Stimulated activated CD8-positive, alpha-beta memory T cell treated with anti-CD3 and anti-CD28 coated beads, Interleukin-7, amount 100 ng/mL, for 24 hours (primary cell): ENCODE data around the gene MBD6.
A peak's percentile ranks its signal among the peaks of the same experiment; 100 is the strongest.

Source experiments
- DNase-seq: peaks from one replicate; pipeline ENCODE4 v3.0.0-alpha.2; 2020; ENCODE audit warnings: low read depth

MBD6 gene

GRCh38 chr12:57522011-57522886 is at the start of gene MBD6:
Gene MBD6 (plus strand): TSS chr12:57522824. CDS start chr12:57524304, 1,480 bp downstream.
- DNase-seq: peak; percentile 69

GRCh38 chr12:57473392-57473791 is 49.2 kb upstream of the MBD6 start:
- no peak for DNase-seq

GRCh38 chr12:57473886-57474285 is 48.7 kb upstream of the MBD6 start:
- no peak for DNase-seq

GRCh38 chr12:57474430-57474829 is 48.2 kb upstream of the MBD6 start:
- DNase-seq: no peak

GRCh38 chr12:57474862-57475261 is 47.8 kb upstream of the MBD6 start:
- no peak for DNase-seq

GRCh38 chr12:57475271-57476161 is 47.1 kb upstream of the MBD6 start:
- DNase-seq: no peak

- DNase-seq: no peak
Observed at GRCh38 chr12:57476162-57476992, 46.2 kb upstream of the MBD6 start.

GRCh38 chr12:57476993-57477709 is 45.5 kb upstream of the MBD6 start:
- no peak for DNase-seq

GRCh38 chr12:57477710-57478681 is 44.6 kb upstream of the MBD6 start:
- DNase-seq: no peak

- DNase-seq: no peak
Observed at GRCh38 chr12:57479043-57479375, 43.6 kb upstream of the MBD6 start.

GRCh38 chr12:57479376-57480115 is 43.1 kb upstream of the MBD6 start, which contains the start of gene ARHGAP9:
Gene ARHGAP9 (minus strand): TSS chr12:57479866. CDS start chr12:57479406, 460 bp downstream.
- DNase-seq: no peak

- DNase-seq: no peak
Observed at GRCh38 chr12:57481671-57482070, 41.0 kb upstream of the MBD6 start.

GRCh38 chr12:57483466-57483865 is 39.2 kb upstream of the MBD6 start:
- no peak for DNase-seq

GRCh38 chr12:57485695-57486094 is 36.9 kb upstream of the MBD6 start:
- DNase-seq: no peak

GRCh38 chr12:57487055-57487596 is 35.5 kb upstream of the MBD6 start:
- no peak for DNase-seq

GRCh38 chr12:57487597-57488401 is 34.8 kb upstream of the MBD6 start, which contains the start of gene MARS1:
Gene MARS1 (plus strand): TSS chr12:57488068. CDS start chr12:57488091, 23 bp downstream.
- DNase-seq: peak; percentile 78

- DNase-seq: no peak
Observed at GRCh38 chr12:57488402-57489156, 34.0 kb upstream of the MBD6 start.
